NCI-H1048 (cell line): ENCODE data around the gene INSC.

ENCODE experiments used
- DNase-seq: peaks from one replicate; lab custom pipeline; 2025; lab: John Stamatoyannopoulos, UW

Gene INSC

GRCh38 chr11:15146271-15147003 is 31.7 kb downstream of the INSC start:
- no peak for DNase-seq

GRCh38 chr11:15148169-15148568 is 33.4 kb downstream of the INSC start:
- DNase-seq = no peak

- DNase-seq = no peak
Measured at GRCh38 chr11:15149050-15149449, 34.3 kb downstream of the INSC start.

DNA sequence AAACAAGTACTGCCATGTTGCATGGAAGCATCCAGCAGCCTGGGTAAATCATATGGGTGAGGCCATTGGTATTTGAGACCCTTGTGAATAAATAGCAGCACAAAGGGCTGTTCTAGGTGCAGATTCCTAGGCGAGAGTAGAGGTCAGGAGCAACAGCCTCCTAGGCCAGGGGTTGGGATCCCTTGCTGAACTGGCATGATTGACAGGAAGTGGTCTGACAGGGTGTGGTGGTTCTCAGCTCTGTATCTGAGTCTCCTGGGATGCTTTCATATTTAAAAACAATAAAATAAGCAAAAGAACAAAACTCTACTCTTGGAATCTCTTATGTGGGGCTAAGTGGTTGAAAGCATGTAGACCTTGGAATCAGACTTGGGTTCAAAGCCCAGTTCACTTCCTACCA is 35.8 kb downstream of the INSC start:
- DNase-seq = no peak

DNA sequence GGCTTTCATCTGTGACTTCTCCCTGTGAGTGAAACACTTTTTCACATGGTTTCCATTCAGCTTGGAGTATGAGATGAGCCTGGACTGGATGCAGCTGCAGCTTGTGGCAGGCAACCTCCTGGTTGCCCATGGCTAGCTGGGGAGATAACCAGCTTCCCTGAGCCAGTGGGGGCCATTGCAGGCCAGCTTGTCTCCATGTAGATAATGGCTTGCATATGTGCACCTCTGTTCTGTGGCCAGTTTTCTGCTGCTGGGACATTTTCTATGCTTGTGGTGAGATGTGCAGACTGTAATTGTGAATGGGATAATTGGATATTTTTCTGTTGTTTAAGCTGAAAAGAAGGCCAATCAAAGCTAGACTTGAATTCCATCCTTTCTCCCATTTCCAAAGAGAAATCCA is 38.5 kb downstream of the INSC start:
- no peak for DNase-seq

DNA sequence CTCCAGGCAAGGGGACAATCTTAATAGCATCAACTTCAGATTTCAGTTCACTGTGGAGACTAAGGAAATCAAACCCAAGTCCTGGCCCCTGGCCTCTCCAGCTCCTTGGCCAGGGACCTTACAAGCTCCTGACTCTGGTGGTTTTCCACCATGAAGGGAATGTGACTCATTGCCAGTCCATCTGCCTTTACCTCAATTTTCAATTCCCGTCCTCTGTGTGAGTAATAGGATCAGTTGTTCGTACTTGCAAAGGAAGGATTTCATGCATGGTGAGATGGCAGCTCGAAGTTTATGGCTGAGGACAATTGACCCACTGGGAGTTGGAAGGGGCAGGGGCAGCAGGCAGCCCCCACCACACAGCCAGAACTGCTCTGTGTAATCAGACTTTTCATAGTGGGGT is 42.5 kb downstream of the INSC start:
- no peak for DNase-seq

DNA sequence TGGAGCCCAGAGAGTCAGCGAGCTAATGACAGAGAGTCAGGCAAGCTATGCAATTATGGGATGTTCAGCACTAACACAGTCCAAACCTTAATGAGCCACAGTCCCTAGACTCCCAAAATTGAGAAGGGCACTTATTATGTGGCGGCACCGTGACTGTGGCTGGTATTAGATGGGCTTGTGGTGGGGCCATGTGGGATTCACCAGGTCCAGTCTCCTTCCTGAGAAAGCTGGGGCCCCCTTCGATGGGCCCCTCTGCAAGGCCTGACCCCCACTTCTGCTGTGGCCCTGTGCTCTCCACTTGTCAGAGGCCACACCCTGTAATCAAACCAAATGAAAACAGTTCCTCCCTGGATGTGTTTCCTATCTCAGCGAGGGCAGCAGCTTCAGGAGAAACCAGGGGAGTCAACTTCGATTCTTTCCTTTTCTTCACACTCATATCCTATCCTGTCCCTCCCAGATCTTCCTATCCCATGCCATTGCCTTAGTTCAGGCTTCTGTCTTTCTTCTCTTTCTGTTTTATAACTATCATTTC is 42.9 kb downstream of the INSC start:
- no peak for DNase-seq

- DNase-seq = no peak
Measured at GRCh38 chr11:15158351-15159015, 43.8 kb downstream of the INSC start.

DNA sequence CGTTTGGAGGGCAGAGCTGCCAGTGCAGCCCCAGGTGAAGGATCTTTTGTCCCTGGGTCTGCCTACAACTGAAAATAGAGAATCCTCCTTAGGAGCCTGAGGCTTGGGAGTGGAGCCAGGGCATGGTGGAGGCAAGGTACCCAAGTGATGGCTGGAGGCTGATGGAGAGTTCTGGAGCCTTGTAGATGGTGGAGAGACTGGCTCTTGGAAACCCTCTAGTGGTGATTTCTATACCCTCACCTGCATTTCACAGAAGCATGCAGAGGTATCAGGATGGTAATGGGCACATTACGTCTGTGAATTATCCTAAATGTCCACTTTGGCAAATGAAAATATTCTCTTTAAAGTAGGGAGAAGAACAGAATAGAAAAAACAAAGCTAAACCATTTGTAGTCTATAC is 44.4 kb downstream of the INSC start:
- DNase-seq = no peak

DNA sequence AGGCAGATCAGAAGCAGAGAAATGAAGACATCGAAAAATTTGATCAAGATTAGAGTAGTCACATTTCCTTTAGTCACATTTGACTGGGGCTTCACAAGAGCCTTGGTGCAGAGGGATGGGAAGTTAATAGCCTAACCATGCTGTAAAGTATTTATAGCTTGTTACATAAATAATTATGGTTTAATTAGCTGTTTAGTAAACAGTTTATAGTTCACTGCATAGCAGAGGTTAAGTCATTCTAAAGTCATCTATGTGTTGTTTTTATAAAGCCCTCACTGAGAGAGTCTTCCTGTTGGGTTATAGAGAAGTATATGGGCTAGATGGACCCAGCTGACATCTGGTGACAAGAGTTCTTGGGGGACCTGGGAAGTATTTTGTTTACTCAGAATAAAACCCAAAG is 47.1 kb downstream of the INSC start:
- DNase-seq = no peak

GRCh38 chr11:15163136-15163535 is 48.4 kb downstream of the INSC start:
- DNase-seq = no peak

DNA sequence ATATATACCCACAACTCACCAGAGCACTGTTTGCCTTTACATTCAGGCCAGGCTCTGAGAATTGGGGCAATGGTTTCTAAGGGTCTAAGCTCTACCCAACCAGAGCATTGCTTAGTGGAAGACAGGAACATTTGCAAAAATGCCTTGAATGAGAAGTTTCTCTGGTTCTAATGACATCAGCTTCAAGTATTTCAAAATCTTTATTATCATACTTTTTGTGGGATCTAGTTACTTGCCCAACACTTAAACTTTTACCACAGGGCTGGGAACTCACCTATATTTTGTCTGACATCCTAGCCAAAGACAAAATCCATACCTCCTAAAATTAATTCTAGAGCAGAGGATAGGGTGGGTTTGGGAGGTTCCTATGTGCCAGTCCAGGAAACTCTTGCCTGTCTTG is 51.5 kb downstream of the INSC start:
- DNase-seq = no peak

- no peak for DNase-seq
Measured at GRCh38 chr11:15169815-15170551, 55.3 kb downstream of the INSC start.

DNA sequence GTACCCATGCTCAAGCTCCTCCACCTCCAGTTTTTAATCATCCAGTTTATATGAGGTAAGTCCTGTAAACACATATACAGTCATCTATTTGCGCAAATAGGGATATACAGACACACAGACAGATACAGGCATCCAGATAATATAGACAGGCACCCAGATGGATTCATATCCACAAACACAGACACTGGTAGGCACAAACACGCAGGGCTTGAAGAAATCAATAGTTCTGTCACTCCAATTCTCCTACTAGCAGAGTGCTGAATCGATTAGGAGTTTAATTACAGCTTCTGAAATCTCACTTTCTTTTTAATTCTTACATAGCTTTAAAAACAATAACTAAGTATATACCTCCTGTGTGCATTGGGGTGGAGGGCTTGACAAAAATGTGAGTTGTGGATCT is 56.0 kb downstream of the INSC start:
- DNase-seq = no peak

GRCh38 chr11:15171956-15172355 is 57.2 kb downstream of the INSC start:
- DNase-seq = no peak

- no peak for DNase-seq
Measured at GRCh38 chr11:15175831-15176230, 61.1 kb downstream of the INSC start.

DNA sequence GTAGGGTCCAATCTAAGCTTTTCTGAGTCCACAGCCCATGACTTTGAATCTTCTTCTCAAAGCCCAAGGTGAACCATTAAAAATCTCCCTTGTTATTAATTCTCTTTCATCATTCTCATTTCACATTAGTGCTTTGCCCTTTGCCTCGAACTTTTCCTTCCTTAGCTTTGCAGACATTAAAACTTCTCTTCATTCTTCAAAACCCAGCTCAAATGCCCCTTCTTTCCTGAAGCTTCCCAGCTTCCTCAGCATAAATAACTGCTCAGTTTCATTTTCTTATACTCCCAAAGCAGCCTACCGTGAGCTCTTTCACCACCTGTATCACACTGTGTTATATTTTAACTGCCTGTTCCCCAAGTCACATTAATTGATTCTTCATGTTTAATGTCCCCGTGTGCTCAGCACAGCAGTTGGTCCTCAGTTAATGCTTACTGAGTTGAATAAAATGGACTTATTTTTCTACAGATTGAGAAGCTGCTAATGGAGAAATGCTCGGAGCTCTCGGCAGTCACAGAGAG is 62.0 kb downstream of the INSC start:
- DNase-seq = no peak

DNA sequence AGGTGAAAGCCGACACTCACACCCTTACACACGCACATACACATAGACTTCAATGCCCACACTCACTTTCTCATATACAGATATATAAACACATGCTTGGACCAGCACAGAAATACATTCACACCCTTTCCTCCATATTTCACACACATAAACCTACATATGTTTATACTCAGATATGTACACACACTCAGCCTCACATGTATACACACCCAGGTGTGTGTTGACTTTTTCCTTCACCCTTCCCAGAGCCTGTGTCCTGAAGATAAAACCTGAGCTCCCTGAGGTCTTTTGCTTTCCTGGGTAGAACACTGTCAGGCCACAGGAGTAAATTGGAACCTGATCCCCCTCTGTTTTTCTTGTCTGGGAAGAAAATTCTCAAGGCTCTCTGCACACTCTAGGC is 62.8 kb downstream of the INSC start:
- no peak for DNase-seq

DNA sequence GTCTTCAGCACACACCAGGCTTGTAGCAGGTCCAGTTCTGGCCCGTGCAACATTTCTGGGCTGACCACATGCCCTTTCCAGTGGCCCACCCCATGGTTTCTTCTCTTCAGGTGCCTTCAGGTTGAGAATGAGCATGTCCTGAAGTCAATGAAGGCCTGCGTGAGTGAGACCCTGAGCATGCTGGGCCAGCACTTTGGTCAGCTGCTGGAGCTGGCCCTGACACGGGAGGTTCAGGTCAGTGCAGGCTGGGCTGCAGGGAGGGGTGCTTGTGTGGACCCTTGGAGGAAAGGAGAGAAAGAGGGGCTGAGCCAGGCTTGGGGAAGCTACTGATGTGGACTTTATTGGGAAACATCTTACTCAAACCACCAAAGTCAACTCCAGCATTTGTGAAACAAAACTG is 63.5 kb downstream of the INSC start:
- DNase-seq = no peak

GRCh38 chr11:15179167-15179566 is 64.4 kb downstream of the INSC start:
- no peak for DNase-seq

DNA sequence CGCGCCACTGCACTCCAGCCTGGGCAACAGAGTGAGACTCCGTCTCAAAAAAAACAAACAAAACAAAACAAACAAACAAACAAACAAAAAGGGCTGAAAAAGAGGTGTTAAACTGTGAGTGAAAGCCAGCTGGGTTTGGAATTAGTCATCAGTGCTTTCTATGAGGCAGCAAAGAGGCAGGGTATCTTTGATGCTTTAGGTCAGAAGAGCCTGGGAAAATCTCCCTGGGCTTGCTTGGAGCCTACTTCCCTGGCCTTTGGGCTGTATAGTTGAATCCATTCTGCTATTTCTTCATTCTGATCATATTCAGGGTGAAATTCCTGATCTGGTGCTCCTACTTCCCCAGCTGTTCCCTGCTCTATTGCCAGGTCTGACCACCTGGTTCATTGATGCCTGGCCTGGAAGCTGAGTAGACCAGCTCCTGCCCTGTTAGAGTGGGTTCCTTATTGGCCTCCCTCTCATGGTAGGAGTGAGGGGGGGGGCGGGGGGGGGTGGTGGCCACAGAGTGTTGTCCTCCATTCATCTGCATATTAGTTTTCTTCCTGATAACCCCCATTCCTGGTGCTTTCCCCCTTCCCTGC is 65.6 kb downstream of the INSC start:
- DNase-seq = no peak

DNA sequence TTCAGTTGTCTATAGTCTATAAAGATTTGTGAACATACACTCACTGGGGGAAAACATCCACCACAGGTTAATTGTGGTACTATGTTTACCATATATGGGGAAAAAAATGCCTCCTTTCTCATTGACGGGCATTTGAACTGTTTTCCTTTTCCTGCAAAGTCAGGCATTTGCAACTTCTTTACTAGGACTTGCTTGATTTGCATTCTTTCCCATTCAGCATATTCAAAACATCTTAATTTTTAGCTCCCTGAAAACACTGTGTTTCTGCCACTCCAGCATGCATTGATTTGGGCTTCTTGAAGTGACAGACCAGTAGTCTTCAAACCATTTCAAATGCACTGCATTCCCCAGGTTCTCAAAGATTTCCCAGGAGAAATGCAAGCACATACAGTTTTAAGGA is 67.6 kb downstream of the INSC start:
- no peak for DNase-seq
